T-helper 1 cell treated with Interleukin-12 subunit alpha and Interleukin-12 subunit beta and Interleukin-4 antibody, amounts not matched to agents 30 μg/mL and 1 μg/mL, for 36 hours (primary cell): Measurements from ENCODE around the gene KANK2.
"Not testable (repeated sequence)": the region's sequence is repeated elsewhere in the genome, so short reads cannot be mapped to it uniquely, and the experiment has no call there.

Experiments
- H3K27ac Mint-ChIP-seq: one replicate; pipeline ENCODE4 v1.8.0; 2021; ENCODE audit warnings: mild to moderate bottlenecking, mixed read lengths
- H3K27me3 Mint-ChIP-seq: one replicate; pipeline ENCODE4 v1.8.0; 2021; ENCODE audit warnings: low read depth, mixed read lengths
- H3K36me3 Mint-ChIP-seq: one replicate; pipeline ENCODE4 v1.8.0; 2021; ENCODE audit warnings: low read depth, mixed read lengths
- H3K4me1 Mint-ChIP-seq: one replicate; pipeline ENCODE4 v1.8.0; 2021; ENCODE audit warnings: low read depth, mixed read lengths
- H3K4me3 Mint-ChIP-seq: one replicate; pipeline ENCODE4 v1.8.0; 2021; ENCODE audit warnings: mild to moderate bottlenecking, moderate library complexity, mixed read lengths
- H3K9me3 Mint-ChIP-seq: one replicate; pipeline ENCODE4 v1.8.0; 2021; ENCODE audit warnings: mixed read lengths

KANK2 gene

GRCh38 chr19:11196406-11197287, 698 bp downstream of the KANK2 start:
- peaks cover 15% of the 10 kb centered on the region for H3K27me3 Mint-ChIP-seq

DNA sequence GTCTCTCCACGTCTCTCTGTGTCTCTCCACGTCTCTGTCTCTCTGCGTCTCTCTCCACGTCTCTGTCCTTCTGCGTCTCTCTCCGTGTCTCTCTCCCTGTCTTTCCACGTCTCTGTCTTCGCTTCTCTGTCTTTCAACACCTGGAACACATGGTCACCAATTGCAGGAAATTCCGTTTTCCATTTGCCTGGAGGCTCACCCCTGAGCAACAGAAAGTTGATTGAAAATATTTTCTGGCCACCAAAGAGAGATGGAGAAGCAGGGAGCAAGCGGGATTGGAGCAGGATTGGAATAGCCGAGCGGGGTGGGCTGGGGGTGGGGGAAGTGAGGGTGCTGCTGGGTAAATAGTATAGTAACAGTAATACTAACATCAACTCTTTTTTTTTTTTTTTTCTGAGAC, 1.7 kb downstream of the KANK2 start:
- no peak overlapping the region for H3K27ac Mint-ChIP-seq
- peaks cover 5% of the 10 kb centered on the region for H3K4me1 Mint-ChIP-seq
- H3K27me3 Mint-ChIP-seq: peaks cover 15% of the 10 kb centered on the region
- no peaks in the 10 kb centered on the region for H3K36me3 Mint-ChIP-seq
- H3K4me3 Mint-ChIP-seq: no peak overlapping the region
- no peaks in the 10 kb centered on the region for H3K9me3 Mint-ChIP-seq

More at GRCh38 chr19:11196406-11197287, 698 bp downstream of the KANK2 start:
- Mint-ChIP-seq H3K27ac (peak overlapping the region; percentile 41), H3K9me3 (no peaks in the 10 kb centered on the region), H3K36me3 (no peaks in the 10 kb centered on the region), H3K4me3 (peak overlapping the region; percentile 77), H3K4me1 (peaks cover 5% of the 10 kb centered on the region)

GRCh38 chr19:11194656-11195558, 2.4 kb downstream of the KANK2 start:
- Mint-ChIP-seq H3K9me3 (no peaks in the 10 kb centered on the region), H3K36me3 (no peaks in the 10 kb centered on the region), H3K27ac (no peak overlapping the region), H3K27me3 (peaks cover 15% of the 10 kb centered on the region), H3K4me1 (peaks cover 5% of the 10 kb centered on the region), H3K4me3 (no peak overlapping the region)

GRCh38 chr19:11194173-11194572, 3.2 kb downstream of the KANK2 start:
- Mint-ChIP-seq H3K27me3 (peaks cover 12% of the 10 kb centered on the region), H3K27ac (no peak overlapping the region), H3K4me1 (peaks cover 5% of the 10 kb centered on the region), H3K9me3 (no peaks in the 10 kb centered on the region), H3K36me3 (no peaks in the 10 kb centered on the region), H3K4me3 (no peak overlapping the region)

- no peaks in the 10 kb centered on the region for H3K9me3 Mint-ChIP-seq
- peaks cover 5% of the 10 kb centered on the region for H3K4me1 Mint-ChIP-seq
- no peak overlapping the region for H3K4me3 Mint-ChIP-seq
- peaks cover 12% of the 10 kb centered on the region for H3K27me3 Mint-ChIP-seq
- no peak overlapping the region for H3K27ac Mint-ChIP-seq
- no peaks in the 10 kb centered on the region for H3K36me3 Mint-ChIP-seq
Measured at GRCh38 chr19:11192957-11193939, 4.1 kb downstream of the KANK2 start.

DNA sequence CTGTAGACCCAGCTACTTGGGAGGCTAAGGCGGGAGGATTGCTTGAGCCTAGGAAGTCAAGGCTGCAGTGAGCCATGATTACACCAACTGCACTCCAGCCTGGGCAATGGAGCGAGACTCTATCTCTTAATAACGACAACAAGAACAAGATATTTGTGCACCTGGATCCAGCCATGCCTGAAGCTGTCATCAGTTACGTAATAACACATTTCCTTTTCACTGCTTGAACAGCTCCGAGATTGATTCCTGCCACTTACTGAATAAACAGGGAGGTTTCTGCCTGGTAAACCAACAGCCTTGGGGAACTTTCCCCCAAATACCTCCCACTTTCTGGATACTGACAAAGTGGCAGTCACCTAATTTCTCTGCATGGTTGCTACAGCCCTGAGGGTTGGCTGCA, 5.4 kb downstream of the KANK2 start:
- H3K9me3 Mint-ChIP-seq: no peaks in the 10 kb centered on the region
- H3K27ac Mint-ChIP-seq: no peak overlapping the region
- H3K4me3 Mint-ChIP-seq: no peak overlapping the region
- H3K4me1 Mint-ChIP-seq: peaks cover 3% of the 10 kb centered on the region
- peaks cover 12% of the 10 kb centered on the region for H3K27me3 Mint-ChIP-seq
- H3K36me3 Mint-ChIP-seq: no peaks in the 10 kb centered on the region

GRCh38 chr19:11191273-11191755, 6.0 kb downstream of the KANK2 start:
- H3K27me3 Mint-ChIP-seq: peaks cover 8% of the 10 kb centered on the region
- no peaks in the 10 kb centered on the region for H3K9me3 Mint-ChIP-seq
- H3K36me3 Mint-ChIP-seq: no peaks in the 10 kb centered on the region
- H3K4me1 Mint-ChIP-seq: peaks cover under 1% of the 10 kb centered on the region
- no peak overlapping the region for H3K27ac Mint-ChIP-seq
- no peak overlapping the region for H3K4me3 Mint-ChIP-seq

DNA sequence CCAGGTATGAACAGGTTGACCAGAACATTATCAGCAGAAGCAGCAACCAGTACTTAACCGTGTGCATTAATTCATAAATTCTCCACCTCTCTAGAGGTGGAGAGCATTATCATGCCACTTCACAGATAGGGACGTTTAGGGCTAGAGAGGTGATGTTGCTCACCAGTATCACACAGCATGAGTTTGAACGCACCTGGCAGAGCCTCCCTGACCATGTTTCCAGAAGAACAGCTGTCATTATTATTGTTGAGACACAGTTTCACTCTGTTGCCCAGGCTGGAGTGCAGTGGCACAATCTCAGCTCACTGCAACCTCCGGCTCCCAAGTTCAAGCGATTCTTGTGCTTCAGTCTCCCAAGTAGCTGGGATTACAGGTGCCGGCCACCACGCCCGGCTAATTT, 6.8 kb downstream of the KANK2 start:
- Mint-ChIP-seq H3K4me1 (no peaks in the 10 kb centered on the region), H3K27ac (no peak overlapping the region), H3K9me3 (no peaks in the 10 kb centered on the region), H3K4me3 (no peak overlapping the region), H3K27me3 (peaks cover 2% of the 10 kb centered on the region), H3K36me3 (no peaks in the 10 kb centered on the region)

DNA sequence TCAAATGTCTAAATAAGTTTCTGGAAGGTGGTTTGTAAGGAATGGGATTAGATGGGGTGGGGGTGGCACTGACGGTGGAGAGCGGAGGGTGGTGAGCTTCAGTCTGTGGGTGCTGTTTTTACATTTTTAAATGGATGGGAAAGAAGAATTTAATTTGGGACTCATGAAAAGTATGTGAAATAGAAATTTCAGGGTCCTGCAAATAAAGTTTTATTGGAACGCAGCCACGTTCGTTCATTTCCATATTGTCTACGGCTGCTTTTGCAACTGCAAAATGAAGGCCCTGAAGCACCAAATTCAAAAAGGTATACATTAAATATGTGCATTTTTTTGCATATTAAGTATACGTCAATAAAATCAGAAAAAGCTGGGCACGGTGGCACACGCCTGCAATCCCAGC, 9.9 kb downstream of the KANK2 start:
- Mint-ChIP-seq H3K4me1 (no peaks in the 10 kb centered on the region), H3K4me3 (no peak overlapping the region)

DNA sequence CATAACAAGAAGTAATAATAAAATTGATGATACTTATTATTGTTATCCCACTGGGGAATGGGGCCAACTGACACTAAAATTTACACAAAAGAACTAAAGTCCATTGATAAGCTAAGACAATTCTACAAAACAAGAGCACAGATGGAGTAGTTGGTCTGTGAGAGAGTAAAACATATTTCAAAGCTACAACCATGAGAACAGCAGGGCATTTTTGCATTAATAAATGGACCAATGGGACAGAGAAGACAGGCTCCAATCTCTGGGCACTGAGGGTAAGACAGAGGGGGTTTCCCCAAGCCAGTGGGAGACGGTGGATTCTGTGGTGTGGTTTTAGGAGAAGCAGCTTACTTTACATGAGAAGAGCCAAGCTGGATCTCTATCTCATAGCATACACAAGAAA, 14.4 kb downstream of the KANK2 start:
- peaks cover 2% of the 10 kb centered on the region for H3K4me1 Mint-ChIP-seq
- no peaks in the 10 kb centered on the region for H3K9me3 Mint-ChIP-seq
- H3K27ac Mint-ChIP-seq: no peak overlapping the region
- H3K27me3 Mint-ChIP-seq: peaks cover 4% of the 10 kb centered on the region
- no peak overlapping the region for H3K4me3 Mint-ChIP-seq
- H3K36me3 Mint-ChIP-seq: no peaks in the 10 kb centered on the region

More for the DNA sequence above, 9.9 kb downstream of the KANK2 start:
- Mint-ChIP-seq H3K36me3 (no peaks in the 10 kb centered on the region), H3K27ac (no peak overlapping the region), H3K27me3 (no peaks in the 10 kb centered on the region), H3K9me3 (no peaks in the 10 kb centered on the region)

- no peaks in the 10 kb centered on the region for H3K9me3 Mint-ChIP-seq
Measured at GRCh38 chr19:11181488-11181887, 15.9 kb downstream of the KANK2 start.

GRCh38 chr19:11180975-11181374, 16.4 kb downstream of the KANK2 start:
- not testable (repeated sequence) for H3K4me3 Mint-ChIP-seq, H3K27me3 Mint-ChIP-seq, H3K4me1 Mint-ChIP-seq, H3K9me3 Mint-ChIP-seq, H3K27ac Mint-ChIP-seq, H3K36me3 Mint-ChIP-seq

More at GRCh38 chr19:11181488-11181887, 15.9 kb downstream of the KANK2 start:
- Mint-ChIP-seq H3K4me3 (no peak overlapping the region), H3K27me3 (peaks cover 4% of the 10 kb centered on the region), H3K27ac (no peak overlapping the region), H3K4me1 (peaks cover 2% of the 10 kb centered on the region), H3K36me3 (no peaks in the 10 kb centered on the region)

DNA sequence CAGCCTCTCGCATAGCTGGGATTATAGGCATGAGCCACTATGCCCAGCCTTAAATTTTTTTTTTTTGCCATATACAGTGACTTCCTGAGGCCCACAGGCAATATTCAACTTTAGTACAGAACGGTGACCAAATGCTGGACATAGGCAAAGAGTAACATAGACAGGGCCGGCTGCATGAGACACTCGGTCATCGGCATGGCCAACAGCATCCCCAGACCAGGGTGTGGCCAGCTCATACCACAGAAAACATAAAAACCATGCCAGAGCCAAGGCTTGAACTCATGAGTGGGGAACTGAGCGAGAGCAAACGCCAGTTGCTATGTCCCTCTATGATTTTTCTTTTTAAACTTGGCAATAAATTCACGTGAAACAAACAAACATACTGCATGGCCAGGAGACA, 17.0 kb downstream of the KANK2 start:
- Mint-ChIP-seq H3K27ac (no peak overlapping the region), H3K4me3 (no peak overlapping the region), H3K27me3 (peaks cover 4% of the 10 kb centered on the region), H3K4me1 (peaks cover 2% of the 10 kb centered on the region), H3K36me3 (no peaks in the 10 kb centered on the region), H3K9me3 (no peaks in the 10 kb centered on the region)
